ENCODE data around the gene SQSTM1. TPM values are rescaled to one million over a fixed set of nuclear protein-coding genes. Genes with fewer than 3 reads are reported as not detected.

SQSTM1 gene
- total and polyA plus RNA-seq, 4 donors: 127 to 330 (median 256) TPM

GRCh38 chr5:179868541-179868940 is 47.8 kb downstream of the SQSTM1 start:
- no peak for TF ChIP-seq RAD21 (IDR thresholded peaks at IDR 0.05)
- TF ChIP-seq YY1 (IDR thresholded peaks at IDR 0.05): no peak
- TF ChIP-seq EGR1 (IDR thresholded peaks at IDR 0.05; ENCODE audit: low read depth in 2 of 2): no peak
- no peak for TF ChIP-seq FOXA2 (IDR thresholded peaks at IDR 0.05)
- TF ChIP-seq CTCF (IDR thresholded peaks at IDR 0.05; ENCODE audit: low read depth, low read length, missing input control): no peak
- no peak for TF ChIP-seq RXRA (IDR thresholded peaks at IDR 0.05)
- TF ChIP-seq HNF4A (conservative IDR thresholded peaks at IDR 0.05): no peak
- no peak for TF ChIP-seq ZBTB33 (IDR thresholded peaks at IDR 0.05)
- no peak for TF ChIP-seq TAF1 (conservative IDR thresholded peaks at IDR 0.05)
- no peak for TF ChIP-seq JUND (IDR thresholded peaks at IDR 0.05)
- no peak for TF ChIP-seq GABPA (IDR thresholded peaks at IDR 0.05 in 1 of 2, conservative IDR thresholded peaks at IDR 0.05 in 1 of 2)
- TF ChIP-seq FOXA1 (IDR thresholded peaks at IDR 0.05): no peak
- Histone ChIP-seq H3K9me3 (ENCODE audit: control insufficient read depth in 4 of 4, low read length in 3 of 4) (no peaks in the 10 kb centered on the region), H3K4me3 (ENCODE audit: low read depth in 1 of 3, low read length in 3 of 3) (no peak overlapping the region), H3K4me1 (ENCODE audit: control insufficient read depth in 4 of 4, insufficient read depth in 4 of 4, low read length in 3 of 4) (no peaks in the 10 kb centered on the region), H3K27me3 (ENCODE audit: control insufficient read depth in 4 of 4, insufficient read depth in 4 of 4, low read length in 3 of 4) (no peaks in the 10 kb centered on the region), H3K36me3 (ENCODE audit: control insufficient read depth in 4 of 4, insufficient read depth in 3 of 4, low read depth in 1 of 4, low read length in 3 of 4) (peaks cover 17 to 76% (median 34%) of the 10 kb centered on the region in 4 donors), H3K27ac (ENCODE audit: low read depth in 1 of 2, low read length in 2 of 2) (no peak overlapping the region), H3K9ac (ENCODE audit: low read depth in 1 of 2, low read length in 2 of 2) (no peak overlapping the region)
- DNase-seq (ENCODE audit: low spot score): no peak
- 98% methylated on average over 14 of the region's 14 CpGs for WGBS

- peaks cover 14 to 76% (median 30%) of the 10 kb centered on the region in 4 donors for H3K36me3 ChIP-seq (ENCODE audit: control insufficient read depth in 4 of 4, insufficient read depth in 3 of 4, low read depth in 1 of 4, low read length in 3 of 4)
- H3K9me3 ChIP-seq (ENCODE audit: control insufficient read depth in 4 of 4, low read length in 3 of 4): no peaks in the 10 kb centered on the region
- no peak overlapping the region for H3K9ac ChIP-seq (ENCODE audit: low read depth in 1 of 2, low read length in 2 of 2)
- 91% methylated on average over 5 of the region's 5 CpGs for WGBS
- H3K27me3 ChIP-seq (ENCODE audit: control insufficient read depth in 4 of 4, insufficient read depth in 4 of 4, low read length in 3 of 4): no peaks in the 10 kb centered on the region
- no peaks in the 10 kb centered on the region for H3K4me1 ChIP-seq (ENCODE audit: control insufficient read depth in 4 of 4, insufficient read depth in 4 of 4, low read length in 3 of 4)
- TF ChIP-seq CTCF (IDR thresholded peaks at IDR 0.05; ENCODE audit: low read depth, low read length, missing input control) (no peak), FOXA2 (IDR thresholded peaks at IDR 0.05) (no peak), SP1 (IDR thresholded peaks at IDR 0.05) (no peak), TAF1 (conservative IDR thresholded peaks at IDR 0.05) (no peak), JUND (IDR thresholded peaks at IDR 0.05) (no peak), HNF4A (conservative IDR thresholded peaks at IDR 0.05) (no peak), ATF3 (IDR thresholded peaks at IDR 0.05) (no peak), FOXA1 (IDR thresholded peaks at IDR 0.05) (no peak), YY1 (IDR thresholded peaks at IDR 0.05) (no peak), HNF4G (IDR thresholded peaks at IDR 0.05) (no peak), REST (IDR thresholded peaks at IDR 0.05) (no peak)
- H3K4me3 ChIP-seq (ENCODE audit: low read depth in 1 of 3, low read length in 3 of 3): no peak overlapping the region
- no peak overlapping the region for H3K27ac ChIP-seq (ENCODE audit: low read depth in 1 of 2, low read length in 2 of 2)
- no peak for DNase-seq (ENCODE audit: low spot score)
Measured at GRCh38 chr5:179869101-179869500, 48.4 kb downstream of the SQSTM1 start.

All from liver (tissue), 9 donors.